ENCODE data around the gene ALOXE3. TPM values are rescaled to one million over a fixed set of nuclear protein-coding genes. Genes with fewer than 3 reads are reported as not detected.
A peak's percentile ranks its signal among the peaks of the same experiment; 100 is the strongest.

ALOXE3 gene
- total and polyA plus RNA-seq, 4 donors: not detected

DNA sequence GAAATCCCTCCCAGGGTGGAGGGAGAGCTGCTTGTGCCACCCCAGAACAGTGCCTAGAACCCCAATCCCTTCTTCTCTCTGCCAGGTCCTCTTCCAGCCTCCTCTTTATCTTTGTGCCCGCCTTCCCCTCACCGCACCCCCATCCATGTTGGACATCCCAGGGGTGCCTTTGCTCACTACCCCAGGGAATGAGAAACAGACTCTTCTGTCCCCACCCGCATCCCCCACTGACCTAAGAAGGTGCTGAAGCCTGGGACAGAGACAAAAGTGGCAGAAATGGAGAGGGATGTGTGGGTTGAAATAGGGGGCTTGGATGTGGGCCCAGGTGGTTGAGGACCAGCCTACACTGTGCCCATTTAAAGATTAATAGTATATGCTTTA lies 62.5 kb downstream of the ALOXE3 start:
- H3K27ac ChIP-seq (ENCODE audit: low read depth in 1 of 2, low read length in 2 of 2): no peak overlapping the region
- no peaks in the 10 kb centered on the region for H3K36me3 ChIP-seq (ENCODE audit: control insufficient read depth in 1 of 2, insufficient read depth in 2 of 2, low read length in 1 of 2)
- ATAC-seq (ENCODE audit: low FRiP score) (no peak), DNase-seq (peak in 1 of 2 donors; percentile 52)
- 83 to 85% methylated on average over 3 of the region's 3 CpGs for WGBS, 2 donors
- no peaks in the 10 kb centered on the region for H3K9me3 ChIP-seq (ENCODE audit: control insufficient read depth, low read length)
- intact Hi-C loops (cut with DNase I): loop anchor here in 1 of 2 donors (5.0 to 10.0 kb wide), 3 partner anchors 69 to 199 kb away; partner anchors contain the start of genes CNTROB, CYB5D1, NAA38 and TMEM88
- H3K27me3 ChIP-seq (ENCODE audit: control insufficient read depth in 1 of 2, insufficient read depth in 2 of 2, low read length in 1 of 2): no peaks in the 10 kb centered on the region
- H3K4me3 ChIP-seq (ENCODE audit: low read length in 2 of 2): no peak overlapping the region
- H3K4me1 ChIP-seq (ENCODE audit: control insufficient read depth in 1 of 2, insufficient read depth in 2 of 2, low read length in 2 of 2): no peaks in the 10 kb centered on the region

- H3K27me3 ChIP-seq (ENCODE audit: control insufficient read depth in 1 of 2, insufficient read depth in 2 of 2, low read length in 1 of 2): no peaks in the 10 kb centered on the region
- H3K9me3 ChIP-seq (ENCODE audit: control insufficient read depth, low read length): no peaks in the 10 kb centered on the region
- 94% methylated on average over 7 of the region's 7 CpGs for WGBS, 2 donors
- no peak overlapping the region for H3K27ac ChIP-seq (ENCODE audit: low read depth in 1 of 2, low read length in 2 of 2)
- intact Hi-C loops (cut with DNase I): loop anchor here in 1 of 2 donors (10.0 kb wide), 1 partner anchor 119 kb away; the partner anchor contains the start of genes CNTROB and TRAPPC1
- H3K4me1 ChIP-seq (ENCODE audit: control insufficient read depth in 1 of 2, insufficient read depth in 2 of 2, low read length in 2 of 2): no peaks in the 10 kb centered on the region
- H3K4me3 ChIP-seq (ENCODE audit: low read length in 2 of 2): no peak overlapping the region
- no peak for DNase-seq
- ATAC-seq (ENCODE audit: low FRiP score): no peak
- H3K36me3 ChIP-seq (ENCODE audit: control insufficient read depth in 1 of 2, insufficient read depth in 2 of 2, low read length in 1 of 2): no peaks in the 10 kb centered on the region
These were observed 64.7 kb downstream of the ALOXE3 start for GRCh38 chr17:8053600-8053999.

GRCh38 chr17:8052256-8053252 lies 65.8 kb downstream of the ALOXE3 start:
- intact Hi-C loops (cut with DNase I): loop anchor here in 1 of 2 donors (10.0 kb wide), 1 partner anchor 118 kb away; the partner anchor contains the start of genes CNTROB and TRAPPC1
- ATAC-seq (ENCODE audit: low FRiP score) (no peak), DNase-seq (peak in 1 of 2 donors; percentile 32)
- Histone ChIP-seq H3K4me1 (ENCODE audit: control insufficient read depth in 1 of 2, insufficient read depth in 2 of 2, low read length in 2 of 2) (no peaks in the 10 kb centered on the region), H3K27ac (ENCODE audit: low read depth in 1 of 2, low read length in 2 of 2) (no peak overlapping the region), H3K27me3 (ENCODE audit: control insufficient read depth in 1 of 2, insufficient read depth in 2 of 2, low read length in 1 of 2) (no peaks in the 10 kb centered on the region), H3K9me3 (ENCODE audit: control insufficient read depth, low read length) (no peaks in the 10 kb centered on the region), H3K4me3 (ENCODE audit: low read length in 2 of 2) (no peak overlapping the region), H3K36me3 (ENCODE audit: control insufficient read depth in 1 of 2, insufficient read depth in 2 of 2, low read length in 1 of 2) (no peaks in the 10 kb centered on the region)
- 90 to 94% methylated on average over 6 of the region's 6 CpGs for WGBS, 2 donors

DNA sequence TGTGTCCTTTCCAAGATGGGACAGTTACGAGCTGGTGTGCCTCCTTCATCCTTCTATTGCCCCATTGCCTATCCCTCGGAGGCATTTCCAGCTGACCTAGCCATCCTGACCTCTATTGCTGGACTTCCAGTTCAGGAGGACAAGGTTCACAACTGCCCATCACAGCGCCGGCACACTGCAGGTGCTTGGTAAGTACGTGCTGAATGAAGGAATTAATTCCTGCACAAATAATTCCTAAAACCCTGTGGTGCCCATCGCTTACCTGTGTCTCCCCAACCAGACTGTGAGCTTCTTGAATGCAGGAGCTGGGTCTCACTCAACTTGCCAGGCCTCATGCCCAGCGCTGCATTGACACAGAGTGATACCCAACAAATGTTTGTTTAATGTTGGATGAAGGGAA lies 66.5 kb downstream of the ALOXE3 start:
- peak in 1 of 2 donors; percentile 49 for DNase-seq
- no peaks in the 10 kb centered on the region for H3K4me1 ChIP-seq (ENCODE audit: control insufficient read depth in 1 of 2, insufficient read depth in 2 of 2, low read length in 2 of 2)
- H3K27ac ChIP-seq (ENCODE audit: low read depth in 1 of 2, low read length in 2 of 2): no peak overlapping the region
- no peak overlapping the region for H3K4me3 ChIP-seq (ENCODE audit: low read length in 2 of 2)
- intact Hi-C loops (cut with DNase I): loop anchor here in 1 of 2 donors (10.0 kb wide), 1 partner anchor 117 kb away; the partner anchor contains the start of genes CNTROB and TRAPPC1
- WGBS, 2 donors: 86 to 90% methylated on average over 7 of the region's 7 CpGs
- no peaks in the 10 kb centered on the region for H3K9me3 ChIP-seq (ENCODE audit: control insufficient read depth, low read length)
- ATAC-seq (ENCODE audit: low FRiP score): no peak
- no peaks in the 10 kb centered on the region for H3K27me3 ChIP-seq (ENCODE audit: control insufficient read depth in 1 of 2, insufficient read depth in 2 of 2, low read length in 1 of 2)
- H3K36me3 ChIP-seq (ENCODE audit: control insufficient read depth in 1 of 2, insufficient read depth in 2 of 2, low read length in 1 of 2): no peaks in the 10 kb centered on the region

DNA sequence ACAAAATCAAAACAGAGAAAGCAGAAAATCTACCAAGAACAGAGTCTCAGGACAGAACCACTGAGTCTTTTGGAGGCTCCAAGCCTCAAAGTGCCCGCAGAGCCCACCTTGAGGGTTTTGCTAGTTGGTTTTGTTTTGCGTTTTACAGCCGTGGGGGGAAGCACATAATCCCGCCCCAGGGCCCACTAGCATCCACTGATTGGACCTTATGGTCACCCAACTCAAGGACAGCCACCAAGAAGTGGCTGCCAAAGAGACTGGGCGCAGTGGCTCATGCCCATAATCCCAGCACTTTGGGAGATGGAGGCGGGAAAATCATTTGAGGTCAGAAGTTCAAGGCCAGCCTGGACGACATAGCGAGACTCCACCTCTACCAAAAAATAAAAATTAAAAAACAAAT lies 69.6 kb downstream of the ALOXE3 start:
- H3K36me3 ChIP-seq (ENCODE audit: control insufficient read depth in 1 of 2, insufficient read depth in 2 of 2, low read length in 1 of 2): no peaks in the 10 kb centered on the region
- DNase-seq: peak in 1 of 2 donors; percentile 14
- H3K4me1 ChIP-seq (ENCODE audit: control insufficient read depth in 1 of 2, insufficient read depth in 2 of 2, low read length in 2 of 2): no peaks in the 10 kb centered on the region
- H3K4me3 ChIP-seq (ENCODE audit: low read length in 2 of 2): no peak overlapping the region
- WGBS, 2 donors: 87 to 90% methylated on average over 8 of the region's 8 CpGs
- no peaks in the 10 kb centered on the region for H3K9me3 ChIP-seq (ENCODE audit: control insufficient read depth, low read length)
- no peaks in the 10 kb centered on the region for H3K27me3 ChIP-seq (ENCODE audit: control insufficient read depth in 1 of 2, insufficient read depth in 2 of 2, low read length in 1 of 2)
- no peak overlapping the region for H3K27ac ChIP-seq (ENCODE audit: low read depth in 1 of 2, low read length in 2 of 2)
- intact Hi-C loops (cut with DNase I): no loop called here
- ATAC-seq (ENCODE audit: low FRiP score): no peak

GRCh38 chr17:8048236-8048635 lies 70.1 kb downstream of the ALOXE3 start:
- Histone ChIP-seq H3K9me3 (ENCODE audit: control insufficient read depth, low read length) (no peaks in the 10 kb centered on the region), H3K36me3 (ENCODE audit: control insufficient read depth in 1 of 2, insufficient read depth in 2 of 2, low read length in 1 of 2) (no peaks in the 10 kb centered on the region), H3K27me3 (ENCODE audit: control insufficient read depth in 1 of 2, insufficient read depth in 2 of 2, low read length in 1 of 2) (no peaks in the 10 kb centered on the region), H3K4me1 (ENCODE audit: control insufficient read depth in 1 of 2, insufficient read depth in 2 of 2, low read length in 2 of 2) (no peaks in the 10 kb centered on the region), H3K4me3 (ENCODE audit: low read length in 2 of 2) (no peak overlapping the region), H3K27ac (ENCODE audit: low read depth in 1 of 2, low read length in 2 of 2) (no peak overlapping the region)
- no peak for ATAC-seq (ENCODE audit: low FRiP score)
- intact Hi-C loops (cut with DNase I): no loop called here
- 86 to 91% methylated on average over 10 to 12 of the region's 12 CpGs for WGBS, 2 donors
- peak in 1 of 2 donors; percentile 54 for DNase-seq

DNA sequence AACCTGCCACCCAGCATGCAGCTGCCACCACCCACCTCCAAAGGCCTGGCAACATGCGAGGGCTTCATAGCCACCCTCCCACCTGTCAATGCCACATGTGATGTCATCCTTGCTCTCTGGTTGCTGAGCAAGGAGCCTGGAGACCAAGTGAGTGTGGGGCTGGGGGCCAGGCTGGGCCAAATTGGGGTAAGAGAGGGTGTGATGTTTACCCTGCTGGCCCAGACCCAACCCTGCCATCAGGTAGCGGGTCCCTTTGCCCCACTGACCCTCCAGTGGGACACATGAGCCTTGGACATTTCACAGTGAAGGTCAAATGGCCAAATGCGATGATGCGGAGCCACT lies 70.6 kb downstream of the ALOXE3 start:
- intact Hi-C loops (cut with DNase I): no loop called here
- Histone ChIP-seq H3K4me3 (ENCODE audit: low read length in 2 of 2) (no peak overlapping the region), H3K4me1 (ENCODE audit: control insufficient read depth in 1 of 2, insufficient read depth in 2 of 2, low read length in 2 of 2) (no peaks in the 10 kb centered on the region), H3K27ac (ENCODE audit: low read depth in 1 of 2, low read length in 2 of 2) (no peak overlapping the region), H3K9me3 (ENCODE audit: control insufficient read depth, low read length) (no peaks in the 10 kb centered on the region), H3K27me3 (ENCODE audit: control insufficient read depth in 1 of 2, insufficient read depth in 2 of 2, low read length in 1 of 2) (no peaks in the 10 kb centered on the region), H3K36me3 (ENCODE audit: control insufficient read depth in 1 of 2, insufficient read depth in 2 of 2, low read length in 1 of 2) (no peaks in the 10 kb centered on the region)
- DNase-seq (peak in 1 of 2 donors; percentile 47), ATAC-seq (ENCODE audit: low FRiP score) (no peak)
- WGBS, 2 donors: 88 to 95% methylated on average over 4 of the region's 4 CpGs

- intact Hi-C loops (cut with DNase I): no loop called here
These were observed 71.2 kb downstream of the ALOXE3 start for GRCh38 chr17:8046929-8047768.

More at GRCh38 chr17:8046929-8047768, 71.2 kb downstream of the ALOXE3 start:
- DNase-seq (peak in 1 of 2 donors; percentile 62), ATAC-seq (ENCODE audit: low FRiP score) (no peak)
- H3K27ac ChIP-seq (ENCODE audit: low read depth in 1 of 2, low read length in 2 of 2): no peak overlapping the region
- WGBS, 2 donors: 81 to 82% methylated on average over 24 of the region's 24 CpGs
- H3K27me3 ChIP-seq (ENCODE audit: control insufficient read depth in 1 of 2, insufficient read depth in 2 of 2, low read length in 1 of 2): no peaks in the 10 kb centered on the region
- H3K9me3 ChIP-seq (ENCODE audit: control insufficient read depth, low read length): no peaks in the 10 kb centered on the region
- H3K4me3 ChIP-seq (ENCODE audit: low read length in 2 of 2): no peak overlapping the region
- H3K36me3 ChIP-seq (ENCODE audit: control insufficient read depth in 1 of 2, insufficient read depth in 2 of 2, low read length in 1 of 2): no peaks in the 10 kb centered on the region
- no peaks in the 10 kb centered on the region for H3K4me1 ChIP-seq (ENCODE audit: control insufficient read depth in 1 of 2, insufficient read depth in 2 of 2, low read length in 2 of 2)
